ENCODE results near the gene MMP15.

MMP15 gene

DNA sequence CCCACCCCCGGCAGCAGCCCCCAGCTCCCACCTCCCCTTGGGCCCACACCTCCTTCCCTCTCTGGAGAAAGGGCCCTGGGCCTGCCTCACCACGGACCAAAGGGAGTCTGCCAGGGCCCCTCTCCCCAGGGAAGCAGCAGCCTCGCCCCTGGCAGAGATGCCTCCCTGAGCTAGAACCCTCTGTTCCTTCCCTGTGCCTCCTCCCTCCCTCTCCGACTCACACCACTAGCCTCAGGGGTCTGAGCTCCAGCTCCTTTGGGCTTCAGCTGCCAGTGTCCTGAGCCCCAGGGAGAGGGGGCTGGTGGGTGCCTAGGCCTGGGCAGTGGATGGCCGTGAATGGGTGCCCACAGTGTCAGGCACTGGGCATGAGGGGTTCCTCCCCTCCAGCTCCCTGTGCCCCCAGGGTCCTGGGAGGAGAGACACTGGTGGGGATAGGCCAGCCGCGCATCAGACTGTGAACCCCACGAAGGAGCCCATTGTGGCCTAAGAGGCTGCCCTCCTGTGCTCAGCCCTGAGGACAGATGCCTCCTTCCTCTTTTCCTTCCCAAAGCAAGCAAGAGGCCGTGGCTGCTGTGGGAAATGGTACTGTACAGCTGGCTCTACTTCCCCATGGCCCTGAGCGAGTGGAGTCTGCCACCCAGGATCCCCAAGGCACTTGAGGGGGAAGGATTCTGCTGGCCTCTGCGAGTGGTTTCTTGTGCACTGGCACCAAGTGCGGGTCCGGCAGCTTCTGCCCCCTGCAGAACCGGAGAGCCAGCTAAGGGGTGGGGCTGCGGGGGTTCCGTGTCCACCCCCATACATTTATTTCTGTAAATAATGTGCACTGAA, 20.7 kb downstream of the MMP15 start:
- no peak overlapping the region for H3K4me3 Mint-ChIP-seq
- no peaks in the 10 kb centered on the region for H3K4me1 Mint-ChIP-seq

DNA sequence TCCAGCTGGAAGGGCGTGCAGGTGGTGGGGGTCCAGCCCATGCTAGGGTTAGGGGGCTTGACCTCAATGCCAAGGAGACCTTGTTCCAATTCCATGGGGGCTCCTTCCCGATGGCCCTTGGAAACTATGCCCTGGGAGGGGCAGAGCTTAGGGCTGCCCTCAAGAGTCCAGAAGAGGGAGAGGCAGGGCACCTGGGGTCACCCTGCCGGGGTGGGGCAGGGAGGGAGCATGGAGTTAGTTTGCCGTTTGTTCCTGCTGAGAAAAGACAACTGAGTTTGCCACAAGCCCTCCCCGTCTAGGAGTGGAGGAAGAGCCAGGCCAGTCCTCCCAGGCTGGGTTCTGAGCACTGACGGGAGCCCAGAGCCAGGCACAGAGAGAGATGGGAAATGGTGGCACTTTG, 21.4 kb downstream of the MMP15 start:
- DNase-seq (no peak), ATAC-seq (no peak)
- no peaks in the 10 kb centered on the region for H3K9me3 Mint-ChIP-seq
- H3K4me1 Mint-ChIP-seq: no peaks in the 10 kb centered on the region
- H3K27me3 Mint-ChIP-seq: no peaks in the 10 kb centered on the region
- no peak overlapping the region for H3K27ac Mint-ChIP-seq
- no peak overlapping the region for H3K4me3 Mint-ChIP-seq

More for the DNA sequence above, 20.7 kb downstream of the MMP15 start:
- no peak overlapping the region for H3K27ac Mint-ChIP-seq
- DNase-seq (no peak), ATAC-seq (no peak)
- no peaks in the 10 kb centered on the region for H3K27me3 Mint-ChIP-seq
- H3K9me3 Mint-ChIP-seq: no peaks in the 10 kb centered on the region

DNA sequence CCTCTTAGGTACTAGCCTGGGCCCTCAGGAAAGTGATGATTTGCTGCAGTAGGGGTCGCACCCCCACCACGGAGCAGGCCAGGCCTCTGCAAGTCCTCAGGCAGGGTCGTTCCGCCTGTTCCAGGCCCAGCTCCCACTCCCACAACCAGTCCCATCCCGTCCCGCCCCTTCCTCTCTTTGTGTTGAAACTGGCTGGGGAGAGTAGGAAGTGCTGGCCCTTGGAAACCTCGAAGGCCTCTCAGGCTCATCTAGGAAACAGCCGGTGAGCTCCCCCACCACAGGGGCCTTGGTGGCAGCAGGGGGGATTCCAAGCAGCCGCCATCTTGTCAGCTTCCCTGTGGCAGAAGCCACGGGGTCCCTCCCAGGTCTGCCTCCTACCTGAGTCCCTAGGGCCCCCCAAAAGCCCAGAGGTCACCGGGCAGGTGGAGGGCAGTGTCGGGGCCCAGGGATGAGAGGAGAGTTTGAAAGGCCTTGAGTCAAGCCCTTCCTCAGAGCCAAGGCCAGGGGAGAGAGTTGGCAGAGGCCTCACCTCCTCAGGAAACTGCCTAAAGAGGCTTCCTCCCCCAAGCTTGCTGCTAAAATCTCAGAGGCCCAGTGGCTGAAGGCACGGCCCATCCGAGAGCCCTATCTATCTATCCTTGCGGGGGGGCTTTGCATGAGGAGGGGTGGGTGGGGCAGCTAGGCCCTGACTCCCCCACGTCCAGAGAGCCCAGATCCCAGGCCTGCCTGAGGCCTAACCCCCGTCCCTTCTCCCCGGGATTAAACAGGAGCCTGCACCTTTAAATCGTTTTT, 22.2 kb downstream of the MMP15 start:
- DNase-seq: no peak
- no peak overlapping the region for H3K27ac Mint-ChIP-seq
- no peak for ATAC-seq

DNA sequence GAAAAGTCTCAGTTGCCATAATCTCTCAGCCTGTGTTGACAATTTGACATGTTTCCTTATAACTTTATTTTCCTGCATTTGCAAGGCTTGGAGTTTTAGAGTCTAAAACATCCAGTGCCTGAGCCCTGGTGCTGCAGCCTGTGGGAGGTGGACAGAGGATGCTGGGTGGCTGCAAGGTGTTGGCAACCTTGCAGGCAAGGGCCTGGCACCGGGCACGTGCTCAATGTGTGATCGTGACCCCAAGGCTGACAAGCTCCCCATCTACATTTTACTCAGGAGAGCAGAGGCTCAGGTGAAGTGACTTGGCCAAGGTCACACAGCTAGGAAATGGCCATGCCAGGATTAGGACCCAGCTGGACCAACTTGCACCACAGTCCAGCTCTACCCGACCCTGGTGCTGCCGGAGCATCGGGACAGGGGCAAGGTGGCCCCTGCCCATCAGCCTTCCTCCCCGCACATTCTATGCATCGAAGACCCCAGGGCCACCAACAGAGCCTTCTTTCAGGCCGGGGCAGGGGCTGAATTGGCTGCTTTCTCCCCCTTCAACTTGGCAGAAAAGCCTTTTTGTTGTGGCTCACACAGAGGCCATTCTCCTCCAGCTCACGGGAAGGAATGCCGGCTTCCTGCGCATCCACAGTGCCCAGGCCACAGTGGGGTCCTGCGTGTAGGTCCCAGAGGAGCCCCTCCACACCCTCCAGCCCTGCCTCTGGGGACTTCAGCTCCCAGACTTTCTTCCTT, 23.1 kb downstream of the MMP15 start:
- peak overlapping the region in 1 of 2 donors; percentile 78 for H3K27ac Mint-ChIP-seq
- H3K4me1 Mint-ChIP-seq: no peaks in the 10 kb centered on the region
- DNase-seq: no peak
- no peaks in the 10 kb centered on the region for H3K9me3 Mint-ChIP-seq
- ATAC-seq: no peak
- no peak overlapping the region for H3K4me3 Mint-ChIP-seq
- H3K27me3 Mint-ChIP-seq: no peaks in the 10 kb centered on the region

More for the DNA sequence above, 22.2 kb downstream of the MMP15 start:
- Mint-ChIP-seq H3K4me1 (no peaks in the 10 kb centered on the region), H3K9me3 (no peaks in the 10 kb centered on the region), H3K27me3 (no peaks in the 10 kb centered on the region), H3K4me3 (no peak overlapping the region)

DNA sequence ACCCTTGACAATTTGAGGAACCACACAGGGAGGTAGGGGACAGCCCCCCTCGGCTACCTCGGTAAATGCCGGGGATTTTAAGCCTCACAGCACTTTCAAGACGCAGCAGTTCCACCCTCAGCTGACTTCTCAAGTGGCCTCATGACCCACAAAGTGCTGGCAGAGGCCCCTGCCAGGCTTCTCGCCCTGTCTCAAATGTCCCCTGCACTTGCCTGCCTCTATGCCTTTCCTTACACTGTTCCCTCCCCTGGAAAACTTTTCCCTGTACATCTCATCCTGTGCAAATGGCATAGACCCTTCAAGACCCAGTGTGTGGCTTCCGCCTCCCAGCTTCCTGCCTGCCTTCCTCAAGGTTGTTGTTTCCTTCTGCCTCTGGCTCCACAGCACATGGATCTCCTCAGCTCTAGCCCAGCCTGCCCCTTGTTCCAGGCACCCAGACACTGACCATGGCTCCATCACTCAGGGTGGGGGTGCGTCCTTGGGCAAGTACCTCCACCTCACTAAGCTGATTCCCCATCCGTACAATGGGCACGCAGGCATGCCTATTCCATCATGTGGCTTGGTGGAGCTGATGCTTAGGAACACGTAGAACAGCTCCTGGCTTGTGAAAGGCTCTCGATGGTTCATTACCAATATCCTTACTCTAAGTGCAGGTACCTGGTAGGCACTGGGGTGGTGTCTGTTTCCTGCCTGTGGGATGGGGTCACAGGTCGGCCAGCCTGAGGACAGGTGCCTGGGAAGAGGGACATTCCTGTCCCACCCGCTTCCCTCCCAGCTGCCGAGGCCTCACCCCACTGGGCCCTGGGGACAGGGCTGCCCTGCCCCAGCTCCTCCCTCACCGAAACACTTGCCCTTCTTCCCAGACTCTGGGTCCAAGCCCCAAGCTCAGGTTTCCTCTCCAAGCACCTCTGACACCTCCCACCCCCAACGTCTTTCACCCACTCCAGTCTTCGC, 24.0 kb downstream of the MMP15 start:
- Mint-ChIP-seq H3K4me3 (no peak overlapping the region), H3K9me3 (no peaks in the 10 kb centered on the region), H3K4me1 (no peaks in the 10 kb centered on the region), H3K27me3 (no peaks in the 10 kb centered on the region), H3K27ac (peak overlapping the region in 1 of 2 donors; percentile 9)
- ATAC-seq (no peak), DNase-seq (no peak)

DNA sequence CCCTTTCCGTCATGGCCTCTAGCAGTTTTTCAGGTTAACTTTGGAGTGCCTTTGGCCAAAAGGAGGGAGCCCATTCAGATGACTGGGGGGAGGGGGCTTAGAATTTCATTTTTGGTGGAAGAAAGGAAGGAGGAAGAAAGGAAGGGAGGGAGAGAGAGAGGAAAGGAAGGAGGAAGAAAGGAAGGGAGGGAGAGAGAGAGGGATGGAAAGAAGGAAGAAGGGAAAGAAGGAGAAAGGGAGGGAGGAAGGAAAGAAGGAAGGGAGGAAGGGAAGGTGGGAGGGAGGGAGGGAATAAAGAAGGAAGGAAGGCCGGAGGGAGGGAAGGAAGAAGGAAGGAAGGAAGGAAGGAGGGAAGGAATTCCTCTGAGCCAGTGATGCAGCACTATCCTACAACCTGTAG, 25.7 kb downstream of the MMP15 start:
- no peak for DNase-seq
- no peaks in the 10 kb centered on the region for H3K27me3 Mint-ChIP-seq
- H3K4me3 Mint-ChIP-seq: no peak overlapping the region
- H3K9me3 Mint-ChIP-seq: no peaks in the 10 kb centered on the region
- no peak overlapping the region for H3K27ac Mint-ChIP-seq
- H3K4me1 Mint-ChIP-seq: no peaks in the 10 kb centered on the region
- ATAC-seq: no peak

DNA sequence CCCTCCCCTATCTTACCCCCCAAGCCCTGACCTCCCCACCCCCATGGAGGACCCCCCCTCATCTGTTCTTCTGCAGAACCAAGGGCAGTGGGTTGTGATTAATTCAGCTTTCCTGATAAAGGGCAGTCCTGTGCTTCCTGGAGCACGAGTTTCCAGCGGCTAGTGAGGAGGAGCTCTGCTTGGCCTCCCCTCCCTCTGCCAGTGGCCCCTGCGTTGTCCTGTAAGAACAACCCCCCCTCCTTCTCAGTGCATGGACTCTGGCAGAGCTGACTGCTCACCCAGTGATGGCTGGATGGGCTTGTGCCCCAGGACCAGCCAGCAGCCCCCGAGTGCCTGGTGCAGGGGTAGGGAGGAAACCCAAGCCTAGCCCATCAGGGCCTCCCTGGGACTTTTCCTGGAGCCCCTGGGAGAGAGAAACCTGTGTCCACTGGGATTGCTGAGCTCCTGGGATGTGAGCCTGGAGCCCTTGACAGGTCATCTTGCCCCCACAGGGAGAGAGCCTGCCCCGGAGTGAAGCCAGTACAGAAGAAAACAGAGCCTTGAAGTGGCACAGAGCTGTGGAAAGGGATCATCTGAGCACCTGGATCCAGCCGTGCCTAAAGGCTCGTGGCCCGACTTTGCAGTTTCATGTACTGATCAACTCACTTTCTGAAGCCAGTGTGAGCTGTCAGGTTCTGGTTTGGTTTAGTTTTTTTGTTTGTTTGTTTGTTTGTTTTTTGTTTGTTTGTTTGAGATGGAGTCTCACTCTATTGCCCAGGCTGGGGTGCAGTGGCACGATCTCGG, 26.5 kb downstream of the MMP15 start:
- DNase-seq: no peak
- Mint-ChIP-seq H3K27me3 (no peaks in the 10 kb centered on the region), H3K27ac (no peak overlapping the region)

DNA sequence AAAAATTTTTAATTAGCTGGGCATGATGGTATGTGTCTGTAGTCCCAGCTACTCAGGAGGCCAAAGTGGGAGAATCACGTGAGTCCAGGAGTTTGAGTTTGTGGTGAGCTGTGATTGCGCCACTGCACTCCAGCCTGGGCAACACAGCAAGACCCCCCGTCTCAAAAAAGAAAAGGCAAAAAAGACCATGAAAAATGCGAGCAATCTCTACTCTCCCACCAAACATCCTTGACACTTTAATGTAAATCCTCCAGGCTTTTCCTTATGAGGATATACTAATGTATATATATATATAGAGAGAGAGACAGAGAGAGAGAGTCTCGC, 28.1 kb downstream of the MMP15 start:
- Mint-ChIP-seq H3K4me1 (no peaks in the 10 kb centered on the region), H3K4me3 (no peak overlapping the region), H3K27me3 (no peaks in the 10 kb centered on the region), H3K9me3 (no peaks in the 10 kb centered on the region), H3K27ac (no peak overlapping the region)
- DNase-seq (no peak), ATAC-seq (no peak)

More for the DNA sequence above, 26.5 kb downstream of the MMP15 start:
- H3K9me3 Mint-ChIP-seq: no peaks in the 10 kb centered on the region
- ATAC-seq: no peak
- no peaks in the 10 kb centered on the region for H3K4me1 Mint-ChIP-seq
- no peak overlapping the region for H3K4me3 Mint-ChIP-seq

DNA sequence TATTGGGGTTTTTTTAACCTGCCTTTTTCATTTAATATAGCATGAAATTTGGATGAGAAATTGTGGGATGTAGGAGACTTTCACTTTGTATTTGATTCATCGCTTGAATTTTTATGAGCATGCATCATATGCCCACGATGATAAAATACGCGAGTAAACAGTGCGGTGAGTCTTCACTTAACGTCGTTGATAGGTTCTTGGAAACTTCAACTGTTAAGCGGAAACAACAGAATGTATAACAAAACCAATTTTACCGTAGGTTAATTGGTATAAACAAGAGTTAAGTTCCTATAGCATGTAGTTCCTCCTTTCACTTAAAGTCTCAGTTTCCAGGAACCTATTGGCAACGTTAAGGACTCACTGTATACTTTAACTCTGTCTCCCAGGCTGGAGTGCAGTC, 28.7 kb downstream of the MMP15 start:
- H3K27me3 Mint-ChIP-seq: no peaks in the 10 kb centered on the region
- H3K4me3 Mint-ChIP-seq: no peak overlapping the region
- H3K4me1 Mint-ChIP-seq: no peaks in the 10 kb centered on the region
- DNase-seq: no peak
- ATAC-seq: peak; percentile 61
- H3K9me3 Mint-ChIP-seq: no peaks in the 10 kb centered on the region
- H3K27ac Mint-ChIP-seq: peak overlapping the region in 1 of 2 donors; percentile 27

DNA sequence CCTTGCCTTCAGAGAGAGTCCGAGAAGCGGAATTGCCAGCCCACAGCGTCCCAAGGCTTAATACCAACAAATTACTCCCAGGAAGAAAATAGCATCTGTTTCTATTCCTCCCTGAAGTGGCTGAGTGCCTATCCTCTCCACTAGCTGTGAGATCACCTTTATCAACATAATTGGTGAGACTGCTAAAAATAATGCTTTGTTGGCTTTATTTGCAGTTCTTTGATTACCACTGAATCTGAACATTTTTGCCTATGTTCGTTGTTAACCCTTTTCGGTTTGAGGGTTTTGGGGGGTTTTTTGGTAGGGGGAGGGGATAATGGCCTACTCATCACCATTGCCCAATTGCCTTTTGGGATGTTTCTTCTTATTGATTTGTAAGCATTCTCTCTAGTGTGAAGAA, 31.0 kb downstream of the MMP15 start:
- DNase-seq (no peak), ATAC-seq (no peak)
- Mint-ChIP-seq H3K9me3 (no peaks in the 10 kb centered on the region), H3K4me3 (no peak overlapping the region), H3K27me3 (no peaks in the 10 kb centered on the region), H3K4me1 (no peaks in the 10 kb centered on the region), H3K27ac (no peak overlapping the region)

DNA sequence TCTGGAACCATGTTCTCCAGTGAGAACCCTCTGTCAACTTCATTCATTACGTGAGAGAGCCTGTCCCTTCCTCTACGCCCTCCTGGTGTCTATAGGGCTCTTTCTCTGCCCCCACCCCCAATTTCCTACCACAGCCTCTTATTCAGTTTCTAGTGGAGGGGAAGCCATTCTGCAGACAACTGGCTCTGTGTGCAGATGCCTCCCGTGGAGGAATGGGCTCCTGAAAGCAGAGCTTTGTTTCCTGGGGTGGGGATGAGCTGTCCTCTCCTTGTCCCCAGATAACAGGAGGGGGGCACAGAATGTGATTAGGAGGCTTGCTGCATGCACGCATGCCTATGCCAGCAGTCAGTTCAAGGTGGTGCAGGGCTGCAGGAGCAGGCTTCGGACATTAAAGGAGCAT, 31.6 kb downstream of the MMP15 start:
- Mint-ChIP-seq H3K4me3 (no peak overlapping the region), H3K27me3 (no peaks in the 10 kb centered on the region), H3K27ac (no peak overlapping the region), H3K9me3 (no peaks in the 10 kb centered on the region), H3K4me1 (no peaks in the 10 kb centered on the region)
- ATAC-seq (no peak), DNase-seq (no peak)

DNA sequence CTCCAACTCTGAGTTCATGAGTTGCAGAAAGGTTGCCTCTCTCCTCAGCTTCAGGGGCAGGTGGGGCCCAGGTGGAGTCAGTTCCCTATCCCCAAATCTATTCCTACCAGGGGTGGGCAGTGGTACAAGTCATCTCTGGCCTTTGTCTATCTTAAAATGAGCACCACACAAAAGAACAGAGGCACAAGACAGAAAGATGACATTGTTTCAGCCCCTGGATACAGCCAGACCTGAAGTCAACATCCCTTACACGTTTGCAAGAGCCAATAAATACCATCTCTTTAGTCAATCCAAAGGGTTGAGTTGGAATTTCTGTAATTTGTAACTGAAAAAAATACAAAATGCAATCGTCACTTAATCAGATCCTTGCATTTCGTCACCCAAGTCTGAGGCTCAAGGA, 32.2 kb downstream of the MMP15 start:
- ATAC-seq (no peak), DNase-seq (no peak)
- Mint-ChIP-seq H3K27ac (no peak overlapping the region), H3K4me3 (no peak overlapping the region), H3K27me3 (no peaks in the 10 kb centered on the region), H3K9me3 (no peaks in the 10 kb centered on the region), H3K4me1 (no peaks in the 10 kb centered on the region)

DNA sequence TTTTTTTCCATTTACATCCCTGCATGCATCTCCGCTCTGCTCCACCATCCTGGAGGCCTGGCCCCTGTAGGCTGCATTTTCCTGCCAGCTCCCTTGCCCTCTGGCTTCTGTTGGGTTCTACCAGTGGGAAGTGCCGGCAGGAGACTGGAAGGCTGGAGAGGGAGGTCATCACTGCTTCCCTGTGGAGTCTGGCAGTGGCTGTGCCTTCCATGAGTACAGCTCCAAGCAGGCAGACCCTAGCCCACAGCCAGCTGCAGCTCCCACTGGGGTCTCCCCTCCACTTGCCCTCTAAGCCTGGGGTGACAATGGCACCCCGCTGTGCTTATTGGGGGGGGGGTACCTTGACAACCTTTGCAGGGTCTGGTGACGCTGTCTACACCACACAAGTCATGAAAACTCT, 37.3 kb downstream of the MMP15 start:
- H3K9me3 Mint-ChIP-seq: no peaks in the 10 kb centered on the region
- no peak overlapping the region for H3K4me3 Mint-ChIP-seq
- no peak for DNase-seq
- H3K27ac Mint-ChIP-seq: no peak overlapping the region
- ATAC-seq: no peak
- H3K27me3 Mint-ChIP-seq: no peaks in the 10 kb centered on the region
- H3K4me1 Mint-ChIP-seq: no peaks in the 10 kb centered on the region

DNA sequence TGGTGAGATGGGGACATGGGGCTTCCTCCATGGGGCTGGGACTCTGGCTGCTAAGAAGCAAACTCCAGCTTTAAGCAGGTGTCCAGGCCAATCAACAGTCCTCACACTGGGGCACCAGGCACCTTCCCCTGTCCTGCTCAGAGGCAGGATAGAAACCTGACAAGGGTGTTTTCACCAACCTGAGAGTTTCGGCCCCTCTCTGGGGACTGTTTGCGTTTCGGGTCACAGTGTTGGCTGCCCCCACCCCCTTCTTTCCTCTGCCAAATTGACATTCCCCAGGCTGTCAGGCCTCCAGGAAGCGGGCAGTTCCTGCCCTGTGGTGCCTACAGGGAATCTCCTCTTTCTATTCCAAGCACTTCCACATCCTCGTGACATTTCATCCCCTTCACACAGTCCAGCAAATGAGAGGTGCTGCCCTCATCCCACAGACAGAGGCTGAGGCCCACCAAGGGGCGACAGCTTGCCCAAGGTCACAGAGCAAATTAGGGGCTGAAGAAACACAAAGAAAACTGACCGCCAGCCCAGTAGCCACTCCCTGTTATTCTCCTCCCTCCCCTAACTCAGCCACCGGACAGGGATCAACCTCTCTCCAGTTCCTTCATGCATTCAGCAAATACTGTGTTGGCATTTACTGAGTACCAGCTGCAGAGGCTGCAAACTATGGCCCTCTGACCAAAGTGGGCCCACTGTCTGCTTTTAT, 38.0 kb downstream of the MMP15 start:
- Mint-ChIP-seq H3K27ac (no peak overlapping the region), H3K4me3 (no peak overlapping the region), H3K4me1 (no peaks in the 10 kb centered on the region), H3K27me3 (no peaks in the 10 kb centered on the region), H3K9me3 (no peaks in the 10 kb centered on the region)
- DNase-seq (no peak), ATAC-seq (no peak)

Measured in stimulated activated naive CD8-positive, alpha-beta T cell treated with anti-CD3 and anti-CD28 coated beads, Interleukin-15, amount 100 ng/mL, for 72 hours (primary cell).